Renal pelvis (tissue), 3 donors: ENCODE results near the gene TAF11L3. TPM values are rescaled to one million over a fixed set of nuclear protein-coding genes. Genes with fewer than 3 reads are reported as not detected.

Experiments
- polyA plus RNA-seq, 3 donors: library from polyadenylated mRNA; unstranded; fragments of 120-200 nt; gene quantifications; one replicate each; pipeline ENCODE4 v1.2.1, GENCODE V29; 2013; ENCODE audit not compliant: insufficient read length in 3 of 3

Gene TAF11L3
- polyA plus RNA-seq, 3 donors = not detected

Other genes with a start within 250 kb of the TAF11L3 start
- gene TAF11L2, start 20.1 kb upstream of the TAF11L3 start, polyA plus RNA-seq = not detected
- not detected for gene TAF11L4, start 3.4 kb downstream of the TAF11L3 start, polyA plus RNA-seq
- gene TAF11L5, start 6.9 kb downstream of the TAF11L3 start, polyA plus RNA-seq = not detected
- gene TAF11L6, start 10.3 kb downstream of the TAF11L3 start, polyA plus RNA-seq = not detected
- not detected for gene TAF11L7, start 67.4 kb downstream of the TAF11L3 start, polyA plus RNA-seq
- gene TAF11L8, start 72.6 kb downstream of the TAF11L3 start, polyA plus RNA-seq = not detected
- gene TAF11L9, start 76.0 kb downstream of the TAF11L3 start, polyA plus RNA-seq = not detected
- gene TAF11L10, start 79.5 kb downstream of the TAF11L3 start, polyA plus RNA-seq = not detected
- not detected for gene TAF11L11, start 85.8 kb downstream of the TAF11L3 start, polyA plus RNA-seq
- not detected for gene TAF11L12, start 92.0 kb downstream of the TAF11L3 start, polyA plus RNA-seq
- gene TAF11L13, start 113.7 kb downstream of the TAF11L3 start, polyA plus RNA-seq = not detected
- not detected for gene TAF11L14, start 116.1 kb downstream of the TAF11L3 start, polyA plus RNA-seq